ENCODE measurements around the gene TAF1. TPM values are rescaled to one million over a fixed set of nuclear protein-coding genes. Genes with fewer than 3 reads are reported as not detected.
"Not testable (repeated sequence)": the region's sequence is repeated elsewhere in the genome, so short reads cannot be mapped to it uniquely, and the experiment has no call there.

Gene TAF1
- polyA plus RNA-seq, 1 of the 3 experiments (the other 2 are of a cell fraction), result 25.0 TPM

GRCh38 chrX:71510161-71510560, 144.0 kb downstream of the TAF1 start:
- no peaks in the 10 kb centered on the region for H3K9me3 ChIP-seq
- 71% methylated on average over 2 of the region's 2 CpGs for whole genome bisulfite sequencing (ENCODE audit: low lambda C conversion rate)
- TF ChIP-seq JUND (IDR thresholded peaks at IDR 0.05), result no peak
- TF ChIP-seq RXRA (IDR thresholded peaks at IDR 0.05; ENCODE audit: borderline replicate concordance, low read depth), result no peak
- no peak for TF ChIP-seq POLR2AphosphoS5 (IDR thresholded peaks at IDR 0.05; ENCODE audit: low read depth, low read length)
- TF ChIP-seq YY1 (IDR thresholded peaks at IDR 0.05; ENCODE audit: low read depth), result no peak
- no peak for TF ChIP-seq TAF1 (IDR thresholded peaks at IDR 0.05; ENCODE audit: borderline replicate concordance, low read depth, low read length)
- TF ChIP-seq NRF1 (IDR thresholded peaks at IDR 0.05; ENCODE audit: low read depth, low read length), result no peak
- no peak for TF ChIP-seq FOXM1 (IDR thresholded peaks at IDR 0.05; ENCODE audit: low read depth)
- TF ChIP-seq CHD2 (IDR thresholded peaks at IDR 0.05; ENCODE audit: low read length, partially characterized antibody), result no peak
- TF ChIP-seq ELF1 (IDR thresholded peaks at IDR 0.05), result no peak
- TF ChIP-seq RCOR1 (IDR thresholded peaks at IDR 0.05; ENCODE audit: low read length), result no peak
- no peak for TF ChIP-seq USF1 (IDR thresholded peaks at IDR 0.05; ENCODE audit: borderline replicate concordance, low read depth)
- no peaks in the 10 kb centered on the region for H4K20me1 ChIP-seq (ENCODE audit: insufficient read depth)
- no peak overlapping the region for H3K9ac ChIP-seq
- no peak overlapping the region for H3K4me3 ChIP-seq (ENCODE audit: low read depth in 2 of 2, low read length in 1 of 2)
- H3F3A ChIP-seq (replicated peaks; ENCODE audit: insufficient read depth), result no peaks in the 10 kb centered on the region
- H3K27ac ChIP-seq (ENCODE audit: low read depth in 2 of 2, low read length in 1 of 2), result no peak overlapping the region
- no peak overlapping the region for H2AFZ ChIP-seq (ENCODE audit: low read depth)
- no peaks in the 10 kb centered on the region; the same call in 1 of the 2 replicates for H3K27me3 ChIP-seq (ENCODE audit: insufficient read depth)
- ChIA-PET POLR2A (no interaction called here), CTCF (no interaction called here)
- DNase-seq, result no peak
- no peaks in the 10 kb centered on the region for H3K9me2 ChIP-seq
- no peak overlapping the region for H3K4me2 ChIP-seq
- no peaks in the 10 kb centered on the region for H3K4me1 ChIP-seq (ENCODE audit: control insufficient read depth in 1 of 2, insufficient read depth in 2 of 2, low read depth in 1 of 2, low read length in 1 of 2)
- H3K36me3 ChIP-seq (replicated peaks in 1 of 2; ENCODE audit: control insufficient read depth in 1 of 2, insufficient read depth in 2 of 2, low read length in 1 of 2), result no peaks in the 10 kb centered on the region
- no peaks in the 10 kb centered on the region for H3K79me2 ChIP-seq (ENCODE audit: insufficient read depth)

- H3K9ac ChIP-seq, result not testable (repeated sequence)
- WGBS (ENCODE audit: low lambda C conversion rate), result 43% methylated on average over 3 of the region's 4 CpGs
Measured at GRCh38 chrX:71513731-71514130, 147.6 kb downstream of the TAF1 start.

GRCh38 chrX:71514367-71515037, 148.3 kb downstream of the TAF1 start:
- H3K4me1 ChIP-seq (ENCODE audit: control insufficient read depth in 1 of 2, insufficient read depth in 2 of 2, low read depth in 1 of 2, low read length in 1 of 2), result no peaks in the 10 kb centered on the region
- TF ChIP-seq RCOR1 (IDR thresholded peaks at IDR 0.05; ENCODE audit: low read length) (no peak), MAX (IDR thresholded peaks at IDR 0.05; ENCODE audit: low read depth) (no peak)
- no peak overlapping the region for H3K9ac ChIP-seq
- H3K36me3 ChIP-seq (replicated peaks in 1 of 2; ENCODE audit: control insufficient read depth in 1 of 2, insufficient read depth in 2 of 2, low read length in 1 of 2), result no peaks in the 10 kb centered on the region
- H3K27ac ChIP-seq (ENCODE audit: low read depth in 2 of 2, low read length in 1 of 2), result no peak overlapping the region
- no peak overlapping the region for H2AFZ ChIP-seq (ENCODE audit: low read depth)
- no peaks in the 10 kb centered on the region for H3K79me2 ChIP-seq (ENCODE audit: insufficient read depth)
- no peaks in the 10 kb centered on the region for H3F3A ChIP-seq (replicated peaks; ENCODE audit: insufficient read depth)
- DNase-seq, result no peak
- ChIA-PET CTCF (interaction anchor here (0.6 kb wide), 1 partner anchor 178 kb away, joined by 3 read pairs; no protein-coding TSS in a partner anchor), POLR2A (no interaction called here)
- H3K9me3 ChIP-seq, result no peaks in the 10 kb centered on the region
- no peak overlapping the region for H3K4me3 ChIP-seq (ENCODE audit: low read depth in 2 of 2, low read length in 1 of 2)
- H3K4me2 ChIP-seq, result no peak overlapping the region
- H3K27me3 ChIP-seq (ENCODE audit: insufficient read depth), result no peaks in the 10 kb centered on the region; the same call in 1 of the 2 replicates
- no peaks in the 10 kb centered on the region for H4K20me1 ChIP-seq (ENCODE audit: insufficient read depth)
- no peaks in the 10 kb centered on the region for H3K9me2 ChIP-seq
- WGBS (ENCODE audit: low lambda C conversion rate), result 41% methylated on average over 5 of the region's 5 CpGs

More at GRCh38 chrX:71513731-71514130, 147.6 kb downstream of the TAF1 start:
- H3K4me3 ChIP-seq (ENCODE audit: low read depth in 2 of 2, low read length in 1 of 2); DNase-seq; H3K9me2 ChIP-seq; H2AFZ ChIP-seq (ENCODE audit: low read depth); H3K9me3 ChIP-seq; POLR2A ChIA-PET; H3K36me3 ChIP-seq (replicated peaks in 1 of 2; ENCODE audit: control insufficient read depth in 1 of 2, insufficient read depth in 2 of 2, low read length in 1 of 2); H3K4me1 ChIP-seq (ENCODE audit: control insufficient read depth in 1 of 2, insufficient read depth in 2 of 2, low read depth in 1 of 2, low read length in 1 of 2); H3K27me3 ChIP-seq (ENCODE audit: insufficient read depth); H3K27ac ChIP-seq (ENCODE audit: low read depth in 2 of 2, low read length in 1 of 2); H3F3A ChIP-seq (replicated peaks; ENCODE audit: insufficient read depth); H3K79me2 ChIP-seq (ENCODE audit: insufficient read depth); H3K4me2 ChIP-seq; H4K20me1 ChIP-seq (ENCODE audit: insufficient read depth): not testable (repeated sequence)
- CTCF ChIA-PET, result interaction anchor here (0.6 kb wide), 1 partner anchor 177 kb away, joined by 3 read pairs; no protein-coding TSS in a partner anchor
